NB4 (cell line): ENCODE data around the gene SLC22A23.

Source experiments
- DNase-seq: peaks from one replicate; pipeline ENCODE4 v3.0.0; 2010; ENCODE audit warnings: low read depth
- H3K4me3 ChIP-seq: one replicate; pipeline ENCODE4 v1.5.1; 2011; ENCODE audit warnings: mild to moderate bottlenecking, low read depth, low read length, moderate library complexity
- MYC ChIP-seq: IDR thresholded peaks from 2 replicates; pipeline ENCODE4 v1.6.1; 2011; ENCODE audit warnings: low read depth, low read length
- POLR2A ChIP-seq: IDR thresholded peaks from 2 replicates; pipeline ENCODE4 v1.6.1; 2011; ENCODE audit warnings: mild to moderate bottlenecking; ENCODE audit not compliant: insufficient read length; ENCODE audit errors: extremely low read depth
- TF ChIP-seq, protein P1 (sequence below): IDR thresholded peaks from one replicate; pipeline ENCODE4 v1.5.1; 2012; ENCODE audit warnings: low read depth, low read length
- TF ChIP-seq, protein P2 (sequence below): IDR thresholded peaks from 2 replicates; pipeline ENCODE4 v1.6.1; 2011; ENCODE audit warnings: low read depth, low read length

Gene SLC22A23

DNA sequence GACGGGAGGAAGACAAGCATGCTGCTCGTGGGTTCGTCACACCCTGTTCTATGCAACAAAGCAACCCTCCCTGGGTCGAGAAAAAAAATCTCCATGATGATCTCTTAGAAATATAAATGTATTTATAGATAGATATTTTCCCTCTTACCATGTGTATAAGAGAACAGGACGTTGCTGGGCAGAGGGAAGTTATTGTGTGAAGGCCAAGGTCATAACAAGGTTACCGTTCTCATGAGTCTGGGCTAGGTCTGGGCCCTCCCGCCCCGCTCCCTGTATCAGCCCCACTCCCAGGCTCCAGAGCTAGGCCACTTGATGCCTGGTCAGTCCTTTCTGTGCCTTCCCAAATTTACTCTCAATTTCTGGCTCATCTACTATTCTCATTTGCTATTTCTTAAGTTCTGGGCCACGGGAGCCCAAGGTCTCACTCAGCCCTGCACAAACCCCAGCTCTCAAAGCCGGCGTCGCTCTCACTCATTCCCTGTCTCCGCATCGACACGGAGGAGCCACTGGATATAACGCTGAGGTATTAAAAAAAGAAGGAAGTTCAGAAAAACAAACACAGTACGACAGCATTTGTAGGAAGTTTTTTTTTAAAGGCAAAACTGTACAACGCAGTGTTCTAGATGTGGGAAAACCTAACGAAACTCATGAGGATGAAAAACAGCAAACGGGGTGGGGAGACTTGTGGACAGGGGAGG is 101.3 kb downstream of the SLC22A23 start:
- no peak for DNase-seq
- TF ChIP-seq POLR2A (no peak), MYC (no peak)
- TF ChIP-seq, protein P1, sequence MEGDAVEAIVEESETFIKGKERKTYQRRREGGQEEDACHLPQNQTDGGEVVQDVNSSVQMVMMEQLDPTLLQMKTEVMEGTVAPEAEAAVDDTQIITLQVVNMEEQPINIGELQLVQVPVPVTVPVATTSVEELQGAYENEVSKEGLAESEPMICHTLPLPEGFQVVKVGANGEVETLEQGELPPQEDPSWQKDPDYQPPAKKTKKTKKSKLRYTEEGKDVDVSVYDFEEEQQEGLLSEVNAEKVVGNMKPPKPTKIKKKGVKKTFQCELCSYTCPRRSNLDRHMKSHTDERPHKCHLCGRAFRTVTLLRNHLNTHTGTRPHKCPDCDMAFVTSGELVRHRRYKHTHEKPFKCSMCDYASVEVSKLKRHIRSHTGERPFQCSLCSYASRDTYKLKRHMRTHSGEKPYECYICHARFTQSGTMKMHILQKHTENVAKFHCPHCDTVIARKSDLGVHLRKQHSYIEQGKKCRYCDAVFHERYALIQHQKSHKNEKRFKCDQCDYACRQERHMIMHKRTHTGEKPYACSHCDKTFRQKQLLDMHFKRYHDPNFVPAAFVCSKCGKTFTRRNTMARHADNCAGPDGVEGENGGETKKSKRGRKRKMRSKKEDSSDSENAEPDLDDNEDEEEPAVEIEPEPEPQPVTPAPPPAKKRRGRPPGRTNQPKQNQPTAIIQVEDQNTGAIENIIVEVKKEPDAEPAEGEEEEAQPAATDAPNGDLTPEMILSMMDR, result no peak
- TF ChIP-seq, protein P2, sequence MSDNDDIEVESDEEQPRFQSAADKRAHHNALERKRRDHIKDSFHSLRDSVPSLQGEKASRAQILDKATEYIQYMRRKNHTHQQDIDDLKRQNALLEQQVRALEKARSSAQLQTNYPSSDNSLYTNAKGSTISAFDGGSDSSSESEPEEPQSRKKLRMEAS, result no peak
- H3K4me3 ChIP-seq, result peak overlapping the region; percentile 16

DNA sequence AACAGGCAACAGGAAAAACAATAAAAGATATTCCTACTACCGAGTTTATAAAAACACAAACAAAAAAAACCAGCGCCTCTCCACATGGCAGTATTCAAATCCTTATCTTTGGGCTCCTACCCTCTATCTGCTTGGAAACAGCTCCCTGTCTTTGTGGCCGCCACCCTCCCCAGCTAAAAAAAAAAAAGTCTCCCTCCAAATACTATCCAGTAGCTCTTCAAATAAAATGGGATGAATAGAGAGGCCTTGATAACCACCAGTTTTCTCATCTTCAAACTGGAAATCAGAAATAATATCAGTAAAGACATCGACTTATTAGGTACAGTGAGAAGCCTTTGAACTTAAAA is 101.9 kb downstream of the SLC22A23 start:
- TF ChIP-seq POLR2A, result no peak
- TF ChIP-seq, protein P2, result no peak
- TF ChIP-seq, protein P1, result no peak
- no peak for TF ChIP-seq MYC
- H3K4me3 ChIP-seq, result no peak overlapping the region
- no peak for DNase-seq

DNA sequence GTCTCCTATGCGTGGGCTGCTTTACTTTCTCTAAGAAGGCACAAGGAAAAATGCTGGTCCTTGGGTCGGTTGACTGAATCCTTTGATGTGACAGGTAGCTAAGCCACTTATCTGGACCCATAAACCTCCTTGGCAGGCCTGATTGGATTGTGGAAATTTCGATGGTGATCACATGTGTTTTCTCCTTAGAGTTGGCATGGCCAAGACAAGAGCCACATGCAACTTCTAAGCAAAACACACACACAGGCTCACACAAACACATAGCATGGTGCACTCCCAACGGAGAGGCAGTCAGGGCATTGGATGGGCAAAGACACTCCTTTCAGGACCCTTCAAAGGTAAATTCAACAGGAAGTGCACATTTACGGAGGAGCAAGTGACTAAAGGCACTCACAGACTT is 102.9 kb downstream of the SLC22A23 start:
- H3K4me3 ChIP-seq, result no peak overlapping the region
- no peak for TF ChIP-seq MYC
- TF ChIP-seq POLR2A, result no peak
- TF ChIP-seq, protein P2, result no peak
- TF ChIP-seq, protein P1, result no peak
- DNase-seq, result no peak

DNA sequence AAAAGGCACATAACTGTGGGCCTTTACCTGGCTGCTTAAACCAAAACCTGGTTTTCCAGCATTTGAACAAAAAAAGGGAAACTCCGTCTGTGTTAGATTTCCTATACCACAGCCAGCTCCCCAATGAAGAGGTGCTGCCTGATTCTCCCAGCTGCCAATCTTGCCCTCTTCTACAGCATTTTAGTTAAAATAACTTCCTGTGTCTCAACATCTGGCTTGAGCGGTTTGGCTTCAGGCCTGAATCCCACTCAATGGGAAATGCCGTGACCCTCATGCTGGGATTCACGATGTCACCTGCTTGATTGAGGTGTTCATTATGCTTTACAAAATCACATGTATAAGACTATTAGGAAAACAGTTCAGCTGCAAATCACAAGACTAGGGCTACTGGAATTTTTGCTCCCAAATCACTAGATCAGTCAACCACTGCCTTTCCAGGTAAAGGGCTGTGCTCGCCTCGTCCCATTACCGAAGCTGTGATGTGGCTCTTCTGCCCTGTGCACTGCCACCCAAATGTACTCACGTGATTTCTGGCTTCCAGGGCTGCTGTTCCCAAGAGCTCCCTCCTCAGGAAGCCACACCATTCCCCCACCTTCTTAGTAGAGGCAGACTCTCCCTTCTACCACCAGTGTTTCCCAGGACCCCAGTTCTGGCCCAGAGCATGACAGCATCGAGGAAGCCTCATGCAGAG is 103.5 kb downstream of the SLC22A23 start:
- TF ChIP-seq, protein P1, result no peak
- no peak for TF ChIP-seq POLR2A
- TF ChIP-seq MYC, result no peak
- TF ChIP-seq, protein P2, result no peak
- no peak overlapping the region for H3K4me3 ChIP-seq
- no peak for DNase-seq

DNA sequence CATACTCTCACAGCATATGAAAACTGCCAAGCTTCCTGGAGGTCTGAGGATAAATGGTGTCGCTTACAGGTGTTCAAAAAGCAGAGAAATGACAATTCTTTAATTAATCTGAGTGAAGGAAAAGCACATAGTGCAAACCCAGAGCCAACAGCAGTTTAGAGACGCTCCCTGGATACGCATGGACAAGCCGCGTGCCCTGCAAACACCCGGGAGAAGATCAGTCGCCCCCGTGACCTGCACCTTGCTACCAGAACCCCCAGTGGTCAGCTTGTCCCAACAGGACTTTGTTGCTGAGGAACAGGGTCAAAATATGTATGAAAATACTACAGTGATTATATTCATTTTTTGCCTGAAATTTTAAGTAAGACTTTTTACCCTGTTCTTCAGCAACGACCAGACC is 104.2 kb downstream of the SLC22A23 start:
- DNase-seq, result no peak
- TF ChIP-seq POLR2A (no peak), MYC (no peak)
- TF ChIP-seq, protein P2, result no peak
- TF ChIP-seq, protein P1, result no peak
- no peak overlapping the region for H3K4me3 ChIP-seq
